CD4-positive, alpha-beta T cell treated with Interleukin-15 for 1 hour (primary cell): Measurements from ENCODE around the gene PRG2.
"Not testable (repeated sequence)": the region's sequence is repeated elsewhere in the genome, so short reads cannot be mapped to it uniquely, and the experiment has no call there.

Source experiments
- DNase-seq: peaks from one replicate; pipeline ENCODE4 v3.0.0-alpha.2; 2020

PRG2 gene

DNA sequence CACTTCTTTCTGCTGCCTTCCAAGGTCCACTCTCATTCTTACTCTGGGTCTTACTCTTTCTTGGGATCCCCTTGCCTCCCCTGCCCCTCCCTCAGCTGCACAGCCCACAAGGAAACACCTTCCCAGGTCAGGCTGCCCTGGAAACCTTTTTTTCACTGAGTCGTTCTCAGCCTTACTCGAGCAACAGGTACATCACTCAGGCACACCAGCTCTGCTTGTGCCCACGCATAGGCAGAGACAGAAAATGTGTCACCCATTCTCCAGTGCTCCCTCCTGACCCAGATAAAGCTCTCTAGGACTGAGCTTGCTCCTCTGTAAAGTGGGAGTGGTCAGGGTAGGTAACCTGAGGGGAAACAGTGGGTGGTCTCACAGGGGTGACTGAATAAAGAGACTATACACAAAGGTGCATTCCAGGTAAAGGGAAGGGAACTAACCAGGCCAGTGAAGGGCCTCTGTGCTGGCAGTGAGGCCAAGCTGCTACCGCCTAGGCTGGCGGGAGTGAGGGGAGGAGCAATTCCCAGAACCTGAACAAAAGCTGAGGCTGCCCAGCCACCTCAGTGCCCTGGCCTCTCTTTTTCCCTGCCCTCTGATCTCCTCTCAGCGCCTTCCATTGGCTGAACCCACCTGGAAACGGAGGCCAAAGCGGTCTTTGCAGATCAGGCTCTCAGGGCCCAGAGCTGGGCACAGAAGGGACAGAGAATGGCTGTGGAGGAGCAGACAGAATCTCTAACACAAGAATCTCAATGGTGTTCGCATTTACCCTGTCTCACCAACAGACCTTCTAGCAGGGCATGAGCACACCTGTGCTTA is 25.4 kb downstream of the PRG2 start:
- no peak for DNase-seq

DNA sequence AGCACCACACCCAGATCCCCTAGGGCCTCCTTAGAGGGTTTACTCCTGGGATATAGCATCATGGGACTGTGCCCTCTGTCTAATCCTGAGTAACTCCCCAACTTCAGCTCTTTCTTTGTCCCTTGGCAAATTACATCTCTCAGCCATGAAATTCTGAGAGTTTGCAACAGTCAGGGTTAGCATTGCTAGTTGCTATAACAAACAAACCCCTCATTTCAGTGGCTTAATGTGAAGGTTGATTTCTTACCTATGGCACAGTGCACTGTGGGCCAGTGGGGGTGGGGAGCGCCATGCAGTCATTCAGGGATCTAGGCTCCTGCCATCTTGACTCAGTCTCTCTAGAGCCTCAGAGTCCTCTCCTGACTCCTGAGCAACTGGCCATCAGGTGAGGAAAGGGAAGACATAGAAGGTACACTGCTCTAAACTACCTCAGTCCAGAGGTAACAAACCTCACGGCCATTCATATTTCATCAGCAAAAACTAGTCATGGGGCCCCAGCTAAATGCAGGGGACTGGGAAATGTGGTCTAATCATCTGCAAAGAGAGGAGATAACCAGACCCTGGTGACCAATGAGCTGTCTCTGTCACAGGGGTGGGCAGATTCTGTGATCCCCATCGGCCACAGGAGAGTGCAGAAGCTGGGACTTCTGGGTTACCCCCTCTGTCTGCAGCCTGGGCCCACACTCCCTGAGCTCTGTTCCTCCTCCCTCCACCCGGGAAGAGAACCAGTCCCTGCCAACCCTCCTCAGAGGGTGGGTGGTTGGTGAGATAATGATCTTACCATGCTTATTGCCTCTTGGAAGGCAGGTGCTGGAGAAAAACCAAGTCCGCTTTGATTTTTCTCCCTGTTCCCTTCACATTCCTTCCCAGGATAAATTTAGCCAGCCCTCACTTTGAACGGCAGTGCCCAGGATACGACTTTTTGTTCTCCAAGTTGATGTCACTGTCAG is 27.0 kb downstream of the PRG2 start:
- no peak for DNase-seq

DNA sequence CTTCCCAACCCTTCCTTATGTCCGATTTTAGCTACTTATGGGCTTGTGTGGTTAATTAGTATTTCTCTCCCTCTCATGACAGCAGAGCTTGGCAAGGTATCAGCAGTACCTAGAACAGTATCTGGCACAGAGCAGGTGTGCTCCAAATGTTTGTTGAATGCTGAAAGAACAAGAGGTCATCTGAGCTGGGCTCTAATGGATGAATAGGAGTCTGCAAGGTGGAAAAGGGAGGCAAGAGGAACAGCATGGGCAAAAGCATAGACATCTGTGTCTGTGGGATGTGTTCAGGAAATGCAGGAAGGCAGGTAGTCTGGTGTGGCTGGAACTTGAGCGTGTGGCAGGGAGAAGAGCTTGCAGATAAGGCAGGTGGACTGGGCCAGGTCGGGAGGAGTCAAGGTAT is 28.5 kb downstream of the PRG2 start:
- DNase-seq, result no peak

DNA sequence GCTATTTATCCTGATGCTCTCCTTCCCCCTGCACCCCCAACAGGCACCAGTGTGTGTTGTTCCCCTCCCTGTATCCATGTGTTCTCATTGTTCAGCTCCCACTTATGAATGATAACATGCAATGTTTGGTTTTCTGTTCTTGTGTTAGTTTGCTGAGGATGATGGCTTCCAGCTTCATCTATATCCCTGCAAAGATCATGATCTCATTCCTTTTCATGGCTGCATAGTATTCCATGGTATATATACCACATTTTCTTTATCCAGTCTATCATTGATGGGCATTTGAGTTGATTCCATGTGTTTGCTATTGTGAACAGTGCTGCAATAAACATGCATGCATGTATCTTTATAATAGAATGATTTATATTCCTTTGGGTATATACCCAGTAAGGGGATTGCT is 29.0 kb downstream of the PRG2 start:
- DNase-seq, result not testable (repeated sequence)

DNA sequence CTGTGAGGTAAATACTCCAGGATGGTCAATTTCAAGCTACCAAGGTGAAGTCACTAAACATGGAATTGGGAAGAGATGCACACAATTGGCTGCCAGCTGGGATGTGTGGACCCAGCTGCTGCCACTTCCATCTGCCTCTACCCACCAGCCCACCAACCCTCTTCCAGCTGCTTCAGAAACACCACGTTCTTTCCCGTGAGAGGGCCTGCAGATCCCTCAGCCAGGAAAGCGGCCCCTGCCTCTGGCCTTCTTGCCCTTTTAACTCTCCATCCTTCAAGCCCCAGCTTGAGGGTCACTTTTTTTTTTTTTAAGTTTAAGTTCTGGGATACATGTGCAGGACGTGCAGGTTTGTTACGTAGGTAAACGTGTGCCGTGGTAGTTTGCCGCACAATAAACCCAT is 29.5 kb downstream of the PRG2 start:
- DNase-seq, result no peak

GRCh38 chr11:57359896-57360690 is 30.4 kb downstream of the PRG2 start:
- no peak for DNase-seq

DNA sequence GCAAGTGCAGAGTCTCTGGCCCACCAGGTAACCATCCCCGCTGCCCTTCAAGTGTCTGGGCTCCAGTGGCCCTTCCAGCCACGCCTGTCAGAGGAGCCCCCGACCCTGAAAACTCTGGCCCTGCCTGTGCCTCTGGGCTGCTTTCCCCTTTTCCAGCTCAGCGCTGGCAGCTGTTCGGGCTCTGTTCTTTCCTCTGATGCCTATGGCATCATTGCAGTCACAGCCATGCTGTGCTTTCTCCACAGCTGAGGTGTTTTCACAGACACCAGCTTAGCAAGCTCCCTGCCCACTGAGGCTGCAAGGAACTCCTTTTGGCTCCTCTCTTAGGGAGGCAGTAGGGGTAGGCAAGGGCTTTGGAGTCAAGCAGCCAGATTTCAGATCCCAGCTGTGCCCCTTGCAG is 31.1 kb downstream of the PRG2 start:
- no peak for DNase-seq

DNA sequence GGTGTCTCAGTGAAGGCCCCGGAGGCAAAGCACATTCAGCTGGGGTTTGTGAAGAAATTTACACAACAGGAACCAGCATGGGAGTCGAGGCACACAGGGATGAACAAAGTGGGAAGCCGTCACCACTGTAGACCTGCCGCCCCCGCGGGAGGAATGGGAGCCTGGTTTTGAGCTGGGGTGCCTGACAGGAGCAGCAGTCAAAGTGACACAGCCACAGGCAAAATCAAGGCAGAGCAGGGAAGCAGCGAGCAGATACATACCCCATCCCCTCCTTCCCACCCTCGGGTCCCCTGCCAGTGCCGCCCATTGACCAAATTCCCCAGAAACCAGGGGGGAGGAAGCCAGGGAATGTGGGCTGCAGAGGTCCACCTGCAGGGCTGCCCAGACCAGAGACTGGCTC is 31.5 kb downstream of the PRG2 start:
- DNase-seq, result no peak

DNA sequence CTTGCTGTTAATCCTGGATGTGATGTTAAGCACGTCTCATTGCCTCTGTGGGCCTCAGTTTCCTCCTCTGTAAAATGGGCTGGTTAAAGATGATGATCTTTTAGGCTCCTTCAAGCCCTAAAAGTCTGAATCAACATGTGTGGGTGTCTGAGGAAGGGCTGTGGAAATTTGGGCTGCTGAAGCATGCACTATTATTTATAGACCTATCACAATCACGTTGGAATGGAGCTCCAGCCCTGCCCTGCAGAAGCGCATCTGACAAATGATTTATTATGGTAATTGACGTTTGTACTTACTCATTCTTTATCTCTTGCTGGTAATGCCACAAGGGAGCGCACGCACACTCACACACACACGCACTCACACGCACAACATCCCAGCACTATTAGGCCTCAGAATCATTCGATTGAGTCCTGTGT is 31.9 kb downstream of the PRG2 start:
- DNase-seq, result no peak

GRCh38 chr11:57357856-57358255 is 32.6 kb downstream of the PRG2 start:
- no peak for DNase-seq

DNA sequence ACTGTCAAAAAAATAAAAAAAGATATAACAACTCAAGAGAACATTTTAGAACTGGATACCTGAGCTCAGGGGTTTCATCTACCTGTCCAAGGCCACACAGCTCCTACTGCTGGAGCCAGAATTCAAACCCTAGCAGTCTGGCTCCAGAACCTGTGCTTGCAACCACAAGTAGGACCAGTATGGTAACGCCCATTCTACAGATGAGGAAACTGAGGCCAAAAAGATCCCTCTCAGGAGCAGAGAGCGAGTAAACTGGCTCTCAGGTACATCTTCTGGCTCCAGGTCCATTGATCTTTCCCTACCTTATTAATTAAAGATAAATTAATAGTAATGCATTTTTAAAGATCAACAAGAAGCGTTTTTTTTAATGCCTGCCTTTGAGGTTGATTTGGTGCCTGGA is 33.1 kb downstream of the PRG2 start:
- DNase-seq, result no peak

DNA sequence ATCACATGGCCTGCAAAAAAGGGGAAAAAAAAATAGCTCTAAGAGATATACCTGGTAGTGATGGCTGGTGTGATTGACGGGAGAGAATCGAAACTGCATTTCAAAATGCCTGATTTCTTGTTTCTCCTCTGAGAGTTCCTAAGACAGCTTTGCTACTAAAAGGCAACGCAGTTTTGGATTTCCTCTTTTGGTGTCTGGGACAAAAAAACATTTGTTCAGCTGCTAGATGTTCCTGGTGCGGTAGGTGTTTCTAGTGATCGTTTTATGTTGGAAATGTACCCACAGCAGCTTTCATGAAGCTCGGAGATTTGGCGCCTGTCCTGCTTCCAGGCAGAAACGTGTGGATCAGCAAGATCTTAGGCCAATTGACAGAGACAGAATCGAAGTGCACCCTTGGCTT is 34.2 kb downstream of the PRG2 start:
- DNase-seq, result no peak

DNA sequence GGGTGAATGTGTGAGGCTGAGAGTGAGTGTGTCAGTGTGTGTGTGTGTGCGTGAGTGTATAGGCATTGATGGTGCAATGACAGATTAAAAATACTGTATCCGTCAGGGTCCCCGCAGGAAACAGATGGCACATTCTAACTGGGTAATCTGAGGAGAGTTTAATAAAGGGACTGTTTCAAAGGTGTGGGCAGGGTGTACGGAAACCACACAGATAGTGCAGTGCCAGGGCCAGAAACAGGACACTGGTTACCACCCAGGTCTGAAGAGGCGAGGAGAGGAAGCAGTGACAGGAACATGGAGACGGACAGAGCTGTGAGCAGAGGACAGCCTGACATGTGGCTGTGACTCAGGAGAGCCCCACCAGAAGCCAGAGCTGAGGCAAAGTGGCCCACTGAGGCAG is 35.8 kb downstream of the PRG2 start:
- DNase-seq, result no peak

GRCh38 chr11:57353852-57354251 is 36.6 kb downstream of the PRG2 start:
- DNase-seq, result no peak

GRCh38 chr11:57353446-57353845 is 37.0 kb downstream of the PRG2 start:
- no peak for DNase-seq

- no peak for DNase-seq
These were observed 37.4 kb downstream of the PRG2 start for GRCh38 chr11:57353036-57353435.

DNA sequence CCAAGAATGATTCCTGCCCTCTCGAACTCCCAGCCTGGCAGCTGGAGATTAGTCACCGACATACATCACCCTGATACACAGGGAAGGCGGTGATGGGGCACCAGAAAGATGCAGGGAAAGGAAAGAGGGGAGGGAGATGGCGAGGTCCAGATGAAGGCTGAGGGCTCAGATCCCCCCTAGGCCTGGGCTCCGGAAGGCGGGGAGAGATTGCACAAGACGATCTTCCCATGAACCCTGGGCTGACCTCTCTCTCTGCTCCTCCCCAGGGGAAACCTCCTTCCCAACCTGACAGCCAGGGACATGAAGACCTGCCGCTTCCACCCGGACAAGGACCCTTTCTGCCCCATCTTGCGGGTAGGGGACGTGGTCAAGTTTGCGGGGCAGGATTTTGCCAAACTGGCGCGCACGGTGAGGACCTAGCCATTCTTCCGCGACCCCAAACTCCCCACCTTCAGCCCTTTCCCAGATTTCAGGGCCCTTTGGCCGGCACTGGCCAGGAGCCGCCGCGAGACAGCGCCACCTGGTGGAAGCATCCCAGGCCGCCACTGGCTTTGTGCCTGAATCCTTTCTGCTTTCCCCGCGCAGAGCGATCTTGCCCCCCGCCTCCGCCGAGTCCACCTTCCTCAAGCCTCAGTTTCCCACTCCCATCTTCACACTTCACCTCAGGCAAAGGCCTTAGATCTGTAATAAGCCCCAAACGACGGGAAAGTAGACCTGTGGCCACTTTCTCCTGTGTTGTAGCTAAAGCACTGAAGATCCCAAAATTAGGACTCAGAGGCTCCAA is 40.8 kb downstream of the PRG2 start:
- peak; percentile 32 for DNase-seq

DNA sequence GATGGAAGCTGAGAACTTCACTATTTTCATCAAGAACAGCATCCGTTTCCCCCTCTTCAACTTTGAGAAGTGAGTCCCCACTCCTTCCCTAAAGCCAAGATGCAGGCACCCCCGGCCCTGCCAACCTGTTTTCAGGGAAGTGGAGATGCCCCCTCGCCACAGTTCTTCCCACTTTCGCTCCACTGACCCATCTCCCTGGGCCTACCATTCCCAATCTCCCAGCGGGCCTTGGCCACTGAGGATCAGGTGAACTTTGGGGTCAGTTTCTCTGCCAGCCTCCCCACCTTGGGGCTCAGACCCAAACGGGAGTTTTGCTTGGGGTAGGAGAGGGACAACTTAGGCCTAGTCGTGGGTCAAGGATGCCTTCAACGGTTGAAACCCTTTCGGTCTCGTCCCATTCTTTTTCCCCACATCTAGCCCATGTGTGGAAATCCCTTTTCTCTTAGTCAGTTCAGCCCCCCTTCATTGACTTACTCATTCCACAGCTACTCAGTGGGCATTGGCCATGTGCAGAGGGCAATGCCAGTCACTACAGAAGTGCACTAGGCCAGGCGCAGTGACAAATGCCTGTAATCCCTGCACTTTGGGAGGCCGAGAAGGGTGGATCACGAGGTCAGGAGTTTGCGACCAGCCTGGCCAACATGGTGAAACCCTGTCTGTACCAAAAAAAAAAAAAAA is 41.7 kb downstream of the PRG2 start:
- no peak for DNase-seq

DNA sequence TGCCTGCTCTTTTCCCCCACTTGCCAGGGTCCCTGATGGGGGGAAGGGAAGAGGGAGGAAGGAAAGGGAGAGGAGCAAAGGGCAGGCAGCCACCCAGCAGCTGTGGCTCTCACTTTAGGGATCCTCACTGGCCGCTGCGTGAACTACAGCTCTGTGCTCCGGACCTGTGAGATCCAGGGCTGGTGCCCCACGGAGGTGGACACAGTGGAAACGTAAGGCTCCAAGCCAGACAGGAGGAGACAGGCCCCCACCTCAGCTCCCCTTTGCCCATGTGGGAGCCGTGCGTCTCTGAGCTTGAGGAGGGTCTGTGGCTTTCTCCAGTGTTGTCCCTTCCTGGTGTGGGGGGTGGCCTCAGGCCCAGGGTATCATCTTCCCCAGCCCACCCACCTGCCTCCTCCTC is 42.4 kb downstream of the PRG2 start:
- no peak for DNase-seq

- no peak for DNase-seq
These were observed 43.1 kb downstream of the PRG2 start for GRCh38 chr11:57347336-57347735.

DNA sequence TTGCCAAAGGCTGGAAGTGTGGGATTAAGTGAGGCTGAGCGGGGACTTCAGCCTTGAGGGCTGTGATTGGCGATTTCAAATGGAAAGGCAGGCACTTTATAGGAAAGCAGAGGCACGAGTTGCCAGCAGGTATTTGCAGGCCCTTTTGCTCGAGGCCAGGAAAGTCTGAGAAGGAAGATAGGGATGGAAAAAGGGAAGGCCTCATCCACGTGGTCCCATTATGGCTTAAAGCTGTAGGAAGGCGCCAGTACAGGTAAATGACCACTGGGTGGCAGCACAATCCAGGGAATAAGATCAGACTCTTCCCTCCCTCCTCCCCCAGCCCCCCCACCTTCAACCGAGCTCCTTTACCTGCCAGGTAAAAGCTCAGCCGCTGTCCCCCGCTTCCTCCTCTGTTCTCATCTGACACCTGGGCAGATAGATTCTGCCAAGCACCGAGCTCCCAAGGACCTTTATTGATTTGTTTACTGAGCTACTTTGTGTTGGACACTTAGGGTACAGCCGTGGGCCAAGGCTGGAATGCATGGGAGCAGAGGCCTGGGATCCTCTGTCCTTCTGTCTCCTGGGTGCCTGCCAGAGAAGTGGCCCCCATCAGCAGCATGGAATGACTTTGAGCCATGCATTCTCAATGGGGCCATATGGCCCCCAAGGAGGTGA is 44.8 kb downstream of the PRG2 start:
- peak; percentile 62 for DNase-seq
